ENCODE results near the gene CDCA8.

- no peak for TF ChIP-seq POLR2AphosphoS5 (IDR thresholded peaks at IDR 0.05; ENCODE audit: control insufficient read depth, insufficient read depth, low read depth, low read length)
- no peak for TF ChIP-seq SAP30 (IDR thresholded peaks at IDR 0.05; ENCODE audit: borderline replicate concordance, insufficient read depth, low read depth, low read length, poor library complexity, severe bottlenecking)
- no peak for TF ChIP-seq HINFP (tag; conservative IDR thresholded peaks at IDR 0.05; ENCODE audit: low read depth)
- TF ChIP-seq PKNOX1 (IDR thresholded peaks at IDR 0.05), result no peak
- no peak for TF ChIP-seq MYC (IDR thresholded peaks at IDR 0.05; ENCODE audit: low read depth, low read length)
- TF ChIP-seq MYC (CRISPR knock-in tag; IDR thresholded peaks at IDR 0.05; ENCODE audit: borderline replicate concordance, low read depth), result no peak
- no peak for TF ChIP-seq ATF4 (CRISPR knock-in tag; IDR thresholded peaks at IDR 0.05)
- no peak for TF ChIP-seq POLR2G (IDR thresholded peaks at IDR 0.05; ENCODE audit: low read depth, low read length)
- no peak for TF ChIP-seq SIX5 (IDR thresholded peaks at IDR 0.05; ENCODE audit: borderline replicate concordance in 1 of 2, insufficient read depth in 1 of 2, low read depth in 1 of 2, low read length in 2 of 2)
- TF ChIP-seq CTCF (IDR thresholded peaks at IDR 0.05 in 2 of 3, conservative IDR thresholded peaks at IDR 0.05 in 1 of 3; ENCODE audit: insufficient read depth in 2 of 3, low read depth in 1 of 3, low read length in 3 of 3), result no peak
- no peak for TF ChIP-seq KDM5B (IDR thresholded peaks at IDR 0.05; ENCODE audit: insufficient replicate concordance, low read depth, low read length)
- no peak for TF ChIP-seq GATA2 (CRISPR knock-in tag; IDR thresholded peaks at IDR 0.05)
- no peak for TF ChIP-seq POLR2A (conservative IDR thresholded peaks at IDR 0.05)
Measured at GRCh38 chr1:37722181-37723071, 30.1 kb downstream of the CDCA8 start.

Measured in K562 (cell line).